Measurements from ENCODE around the gene UBTD2. TPM values are rescaled to one million over a fixed set of nuclear protein-coding genes. Genes with fewer than 3 reads are reported as not detected.
A peak's percentile ranks its signal among the peaks of the same experiment; 100 is the strongest.

UBTD2 gene
- total RNA-seq, 1 donor: 28.4 TPM

GRCh38 chr5:172180936-172181335 is 102.6 kb downstream of the UBTD2 start:
- DNase-seq (ENCODE audit: low read depth): no peak
- TF ChIP-seq CTCF (IDR thresholded peaks at IDR 0.05; ENCODE audit: insufficient read depth, low read length): no peak
- no peak overlapping the region for H3K4me3 ChIP-seq (ENCODE audit: low read depth, low read length)

GRCh38 chr5:172178991-172179989 is 104.3 kb downstream of the UBTD2 start:
- TF ChIP-seq CTCF (IDR thresholded peaks at IDR 0.05; ENCODE audit: insufficient read depth, low read length): no peak
- DNase-seq (ENCODE audit: low read depth): peak; percentile 41
- no peak overlapping the region for H3K4me3 ChIP-seq (ENCODE audit: low read depth, low read length)

GRCh38 chr5:172178301-172178987 is 105.1 kb downstream of the UBTD2 start:
- DNase-seq (ENCODE audit: low read depth): no peak
- no peak overlapping the region for H3K4me3 ChIP-seq (ENCODE audit: low read depth, low read length)
- no peak for TF ChIP-seq CTCF (IDR thresholded peaks at IDR 0.05; ENCODE audit: insufficient read depth, low read length)

GRCh38 chr5:172177176-172177575 is 106.4 kb downstream of the UBTD2 start:
- no peak for DNase-seq (ENCODE audit: low read depth)
- no peak for TF ChIP-seq CTCF (IDR thresholded peaks at IDR 0.05; ENCODE audit: insufficient read depth, low read length)
- no peak overlapping the region for H3K4me3 ChIP-seq (ENCODE audit: low read depth, low read length)

GRCh38 chr5:172175263-172175719 is 108.3 kb downstream of the UBTD2 start:
- no peak for TF ChIP-seq CTCF (IDR thresholded peaks at IDR 0.05; ENCODE audit: insufficient read depth, low read length)
- no peak overlapping the region for H3K4me3 ChIP-seq (ENCODE audit: low read depth, low read length)
- no peak for DNase-seq (ENCODE audit: low read depth)

GRCh38 chr5:172173564-172174153 is 109.9 kb downstream of the UBTD2 start:
- peak; percentile 16 for DNase-seq (ENCODE audit: low read depth)
- TF ChIP-seq CTCF (IDR thresholded peaks at IDR 0.05; ENCODE audit: insufficient read depth, low read length): no peak

More at GRCh38 chr5:172173564-172174153, 109.9 kb downstream of the UBTD2 start:
- no peak overlapping the region for H3K4me3 ChIP-seq (ENCODE audit: low read depth, low read length)

Data from fibroblast of the aortic adventitia (primary cell).